Measurements from ENCODE around the gene MVB12B. TPM values are rescaled to one million over a fixed set of nuclear protein-coding genes. Genes with fewer than 3 reads are reported as not detected.

Gene MVB12B
- total RNA-seq, 1 experiment from 2014 or later, result 5.7 TPM

- ChIA-PET POLR2A (no interaction called here), CTCF (interaction anchor here (1.1 to 17.5 kb wide), 4 partner anchors 18 to 66 kb away, joined by 3 to 296 read pairs (median 14); no protein-coding TSS in a partner anchor)
- ATAC-seq (no peak), DNase-seq (ENCODE audit: low spot score) (no peak)
- H3K4me1 Mint-ChIP-seq, result peaks cover 48% of the 10 kb centered on the region
- H3K27ac Mint-ChIP-seq, result no peak overlapping the region
- peaks cover 20% of the 10 kb centered on the region for H3K27me3 Mint-ChIP-seq (ENCODE audit: low read depth)
- H3K9me3 Mint-ChIP-seq, result no peaks in the 10 kb centered on the region
- TF ChIP-seq JAZF1 (CRISPR knock-in tag; IDR thresholded peaks at IDR 0.05) (no peak), ESRRA (CRISPR knock-in tag; IDR thresholded peaks at IDR 0.05; ENCODE audit: borderline replicate concordance) (no peak), PREB (CRISPR knock-in tag; IDR thresholded peaks at IDR 0.05; ENCODE audit: borderline replicate concordance) (no peak), CREB1 (CRISPR knock-in tag; IDR thresholded peaks at IDR 0.05) (no peak), CBFB (CRISPR knock-in tag; IDR thresholded peaks at IDR 0.05; ENCODE audit: low read depth) (no peak), ZNF219 (CRISPR knock-in tag; IDR thresholded peaks at IDR 0.05; ENCODE audit: borderline replicate concordance) (no peak), KAT7 (CRISPR knock-in tag; IDR thresholded peaks at IDR 0.05; ENCODE audit: borderline replicate concordance) (no peak), ZNF281 (CRISPR knock-in tag; IDR thresholded peaks at IDR 0.05) (no peak), NFATC4 (CRISPR knock-in tag; IDR thresholded peaks at IDR 0.05) (no peak), SMAD3 (CRISPR knock-in tag; IDR thresholded peaks at IDR 0.05; ENCODE audit: borderline replicate concordance) (no peak), MYBL2 (CRISPR knock-in tag; IDR thresholded peaks at IDR 0.05) (no peak), MLX (CRISPR knock-in tag; IDR thresholded peaks at IDR 0.05) (no peak), ETV6 (CRISPR knock-in tag; IDR thresholded peaks at IDR 0.05) (no peak)
- TF ChIP-seq, protein P1, sequence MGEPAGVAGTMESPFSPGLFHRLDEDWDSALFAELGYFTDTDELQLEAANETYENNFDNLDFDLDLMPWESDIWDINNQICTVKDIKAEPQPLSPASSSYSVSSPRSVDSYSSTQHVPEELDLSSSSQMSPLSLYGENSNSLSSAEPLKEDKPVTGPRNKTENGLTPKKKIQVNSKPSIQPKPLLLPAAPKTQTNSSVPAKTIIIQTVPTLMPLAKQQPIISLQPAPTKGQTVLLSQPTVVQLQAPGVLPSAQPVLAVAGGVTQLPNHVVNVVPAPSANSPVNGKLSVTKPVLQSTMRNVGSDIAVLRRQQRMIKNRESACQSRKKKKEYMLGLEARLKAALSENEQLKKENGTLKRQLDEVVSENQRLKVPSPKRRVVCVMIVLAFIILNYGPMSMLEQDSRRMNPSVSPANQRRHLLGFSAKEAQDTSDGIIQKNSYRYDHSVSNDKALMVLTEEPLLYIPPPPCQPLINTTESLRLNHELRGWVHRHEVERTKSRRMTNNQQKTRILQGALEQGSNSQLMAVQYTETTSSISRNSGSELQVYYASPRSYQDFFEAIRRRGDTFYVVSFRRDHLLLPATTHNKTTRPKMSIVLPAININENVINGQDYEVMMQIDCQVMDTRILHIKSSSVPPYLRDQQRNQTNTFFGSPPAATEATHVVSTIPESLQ (CRISPR knock-in tag; IDR thresholded peaks at IDR 0.05), result no peak
- TF ChIP-seq, protein P2, sequence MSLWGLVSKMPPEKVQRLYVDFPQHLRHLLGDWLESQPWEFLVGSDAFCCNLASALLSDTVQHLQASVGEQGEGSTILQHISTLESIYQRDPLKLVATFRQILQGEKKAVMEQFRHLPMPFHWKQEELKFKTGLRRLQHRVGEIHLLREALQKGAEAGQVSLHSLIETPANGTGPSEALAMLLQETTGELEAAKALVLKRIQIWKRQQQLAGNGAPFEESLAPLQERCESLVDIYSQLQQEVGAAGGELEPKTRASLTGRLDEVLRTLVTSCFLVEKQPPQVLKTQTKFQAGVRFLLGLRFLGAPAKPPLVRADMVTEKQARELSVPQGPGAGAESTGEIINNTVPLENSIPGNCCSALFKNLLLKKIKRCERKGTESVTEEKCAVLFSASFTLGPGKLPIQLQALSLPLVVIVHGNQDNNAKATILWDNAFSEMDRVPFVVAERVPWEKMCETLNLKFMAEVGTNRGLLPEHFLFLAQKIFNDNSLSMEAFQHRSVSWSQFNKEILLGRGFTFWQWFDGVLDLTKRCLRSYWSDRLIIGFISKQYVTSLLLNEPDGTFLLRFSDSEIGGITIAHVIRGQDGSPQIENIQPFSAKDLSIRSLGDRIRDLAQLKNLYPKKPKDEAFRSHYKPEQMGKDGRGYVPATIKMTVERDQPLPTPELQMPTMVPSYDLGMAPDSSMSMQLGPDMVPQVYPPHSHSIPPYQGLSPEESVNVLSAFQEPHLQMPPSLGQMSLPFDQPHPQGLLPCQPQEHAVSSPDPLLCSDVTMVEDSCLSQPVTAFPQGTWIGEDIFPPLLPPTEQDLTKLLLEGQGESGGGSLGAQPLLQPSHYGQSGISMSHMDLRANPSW (CRISPR knock-in tag; conservative IDR thresholded peaks at IDR 0.05; ENCODE audit: low read depth), result no peak
- no peak overlapping the region for H3K4me3 Mint-ChIP-seq
- H3K36me3 Mint-ChIP-seq, result no peaks in the 10 kb centered on the region
These were observed 191.3 kb downstream of the MVB12B start for GRCh38 chr9:126517833-126518356.

DNA sequence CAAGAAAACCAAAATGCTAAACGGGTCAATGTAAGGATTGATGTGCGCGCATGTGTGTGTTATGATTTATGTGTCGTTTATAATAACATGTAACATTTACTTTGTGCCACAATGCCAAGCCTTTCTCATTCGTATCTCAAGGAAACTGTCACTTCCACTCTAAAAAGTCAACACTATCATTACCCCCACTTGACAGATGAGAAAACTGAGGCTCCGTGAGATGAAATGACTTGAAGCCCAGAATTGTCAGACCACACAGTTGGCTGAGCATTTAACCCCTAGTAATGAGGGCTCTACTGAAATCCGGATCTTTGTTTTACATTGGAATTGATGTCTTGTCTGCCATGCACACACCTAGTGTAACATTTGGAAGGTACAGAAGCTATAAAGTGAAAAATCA is 192.1 kb downstream of the MVB12B start:
- no peaks in the 10 kb centered on the region for H3K36me3 Mint-ChIP-seq
- ChIA-PET CTCF (interaction anchor here (4.1 to 17.5 kb wide), 2 partner anchors 19 to 37 kb away, joined by 24 to 296 read pairs; no protein-coding TSS in a partner anchor), POLR2A (no interaction called here)
- no peak overlapping the region for H3K27ac Mint-ChIP-seq
- DNase-seq (ENCODE audit: low spot score), result no peak
- H3K4me3 Mint-ChIP-seq, result no peak overlapping the region
- H3K27me3 Mint-ChIP-seq (ENCODE audit: low read depth), result peaks cover 20% of the 10 kb centered on the region
- H3K9me3 Mint-ChIP-seq, result no peaks in the 10 kb centered on the region
- peaks cover 40% of the 10 kb centered on the region for H3K4me1 Mint-ChIP-seq
- ATAC-seq, result no peak
- TF ChIP-seq, protein P3, sequence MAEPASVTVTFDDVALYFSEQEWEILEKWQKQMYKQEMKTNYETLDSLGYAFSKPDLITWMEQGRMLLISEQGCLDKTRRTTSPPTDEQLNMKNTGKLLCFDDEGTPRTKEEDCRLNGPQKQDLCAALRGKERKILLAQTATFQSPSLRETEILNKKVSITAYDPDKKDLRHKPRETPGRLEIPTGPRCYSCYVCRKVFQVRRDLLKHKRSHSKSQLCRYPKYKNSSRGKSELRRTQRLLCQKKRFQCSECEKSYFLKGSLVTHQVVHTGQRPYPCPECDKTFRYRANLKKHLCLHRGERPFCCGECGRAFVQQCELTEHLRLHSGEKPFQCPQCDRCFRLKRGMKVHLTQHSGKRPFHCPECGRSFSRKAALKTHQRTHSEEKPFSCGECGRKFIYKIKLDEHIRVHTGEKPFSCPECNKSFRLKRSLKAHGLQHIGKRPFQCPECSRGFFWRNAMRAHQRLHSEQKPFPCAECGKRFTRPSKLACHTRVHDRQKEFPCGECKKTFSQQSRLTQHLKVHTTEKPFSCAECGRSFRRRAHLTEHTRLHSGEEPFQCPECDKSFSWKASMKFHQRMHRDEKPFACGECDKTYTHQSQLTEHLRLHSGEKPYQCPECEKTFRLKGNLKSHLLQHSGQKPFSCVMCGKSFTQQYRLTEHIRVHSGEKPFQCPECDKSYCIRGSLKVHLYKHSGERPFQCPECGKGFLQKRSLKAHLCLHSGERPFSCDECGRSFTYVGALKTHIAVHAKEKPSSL (CRISPR knock-in tag; conservative IDR thresholded peaks at IDR 0.05), result no peak
- TF ChIP-seq NR3C1 (CRISPR knock-in tag; conservative IDR thresholded peaks at IDR 0.05; ENCODE audit: low read depth) (no peak), CBFB (CRISPR knock-in tag; IDR thresholded peaks at IDR 0.05; ENCODE audit: low read depth) (no peak), ATF3 (CRISPR knock-in tag; conservative IDR thresholded peaks at IDR 0.05) (no peak), KAT7 (CRISPR knock-in tag; IDR thresholded peaks at IDR 0.05; ENCODE audit: borderline replicate concordance) (no peak), RORB (CRISPR knock-in tag; IDR thresholded peaks at IDR 0.05) (no peak)
- TF ChIP-seq, protein P2 (CRISPR knock-in tag; conservative IDR thresholded peaks at IDR 0.05; ENCODE audit: low read depth), result no peak

Data from WTC11 (cell line).